ENCODE data around the gene ADAMTSL4.
A peak's percentile ranks its signal among the peaks of the same experiment; 100 is the strongest.
"Not testable (repeated sequence)": the region's sequence is repeated elsewhere in the genome, so short reads cannot be mapped to it uniquely, and the experiment has no call there.

ADAMTSL4 gene

DNA sequence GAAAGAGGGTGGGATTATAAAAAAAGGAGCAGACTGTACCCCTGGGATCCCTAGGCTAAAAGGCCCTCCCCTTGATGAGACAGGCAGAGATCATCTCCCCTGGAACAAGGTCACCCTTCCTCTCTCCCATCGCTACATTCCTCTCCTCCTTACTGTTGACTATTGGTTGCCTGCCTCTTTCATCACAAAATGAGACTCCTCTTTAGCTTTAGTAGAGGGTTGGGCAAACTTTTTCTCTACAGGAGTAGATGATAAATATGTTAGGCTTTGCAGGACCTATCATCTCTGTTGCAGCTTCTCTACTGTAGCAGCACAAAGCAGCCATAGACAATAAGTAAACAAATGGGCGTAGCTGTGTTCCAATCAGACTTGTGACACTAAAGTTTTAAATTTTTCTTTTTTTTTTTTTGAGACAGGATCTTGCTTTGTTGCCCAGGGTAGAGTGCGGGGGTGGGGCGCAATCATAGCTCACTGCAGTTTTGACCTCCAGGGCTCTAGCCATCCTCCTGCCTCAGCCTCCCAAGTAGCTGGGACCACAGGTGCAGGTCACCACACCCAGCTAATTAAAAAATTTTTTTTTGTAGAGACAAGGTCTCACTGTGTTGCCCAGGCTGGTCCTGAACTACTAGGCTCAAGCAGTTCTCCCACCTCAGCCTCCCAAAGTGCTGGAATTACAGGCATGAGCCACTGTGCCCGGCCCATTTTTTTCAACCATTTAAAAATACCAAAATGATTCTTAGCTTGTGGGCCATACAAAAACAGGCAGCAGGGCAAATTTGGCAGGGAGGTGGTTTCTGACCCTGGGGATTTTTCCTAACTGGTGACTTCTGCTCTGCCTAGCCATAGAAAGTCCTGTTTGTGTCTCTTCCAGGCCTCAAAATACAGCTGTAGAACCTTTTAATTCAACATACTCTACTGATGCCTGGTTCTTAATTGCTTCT is 15.1 kb downstream of the ADAMTSL4 start:
- DNase-seq (ENCODE audit: extremely low spot score) = no peak
- POLR2A ChIA-PET = interaction anchor here (0.6 to 12.7 kb wide), 9 partner anchors 11 to 610 kb away, joined by 3 to 305 read pairs (median 3); partner anchors contain the start of genes ENSA, GOLPH3L and MCL1
- CTCF ChIA-PET = interaction anchor here (0.7 to 9.4 kb wide), 8 partner anchors 8 to 309 kb away, joined by 3 to 151 read pairs (median 92); partner anchors contain the start of genes ADAMTSL4, ENSA and MCL1
- TF ChIP-seq, protein P1, sequence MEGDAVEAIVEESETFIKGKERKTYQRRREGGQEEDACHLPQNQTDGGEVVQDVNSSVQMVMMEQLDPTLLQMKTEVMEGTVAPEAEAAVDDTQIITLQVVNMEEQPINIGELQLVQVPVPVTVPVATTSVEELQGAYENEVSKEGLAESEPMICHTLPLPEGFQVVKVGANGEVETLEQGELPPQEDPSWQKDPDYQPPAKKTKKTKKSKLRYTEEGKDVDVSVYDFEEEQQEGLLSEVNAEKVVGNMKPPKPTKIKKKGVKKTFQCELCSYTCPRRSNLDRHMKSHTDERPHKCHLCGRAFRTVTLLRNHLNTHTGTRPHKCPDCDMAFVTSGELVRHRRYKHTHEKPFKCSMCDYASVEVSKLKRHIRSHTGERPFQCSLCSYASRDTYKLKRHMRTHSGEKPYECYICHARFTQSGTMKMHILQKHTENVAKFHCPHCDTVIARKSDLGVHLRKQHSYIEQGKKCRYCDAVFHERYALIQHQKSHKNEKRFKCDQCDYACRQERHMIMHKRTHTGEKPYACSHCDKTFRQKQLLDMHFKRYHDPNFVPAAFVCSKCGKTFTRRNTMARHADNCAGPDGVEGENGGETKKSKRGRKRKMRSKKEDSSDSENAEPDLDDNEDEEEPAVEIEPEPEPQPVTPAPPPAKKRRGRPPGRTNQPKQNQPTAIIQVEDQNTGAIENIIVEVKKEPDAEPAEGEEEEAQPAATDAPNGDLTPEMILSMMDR (IDR thresholded peaks at IDR 0.05; ENCODE audit: control extremely low read depth, extremely low read depth, low read depth, missing control alignments) = no peak

- DNase-seq (ENCODE audit: extremely low spot score) = not testable (repeated sequence)
- ChIA-PET CTCF (interaction anchor here (1.8 to 9.4 kb wide), 5 partner anchors 7 to 310 kb away, joined by 5 to 151 read pairs (median 119); partner anchors contain the start of gene MCL1), POLR2A (interaction anchor here (0.7 to 12.7 kb wide), 4 partner anchors 10 to 181 kb away, joined by 5 to 305 read pairs (median 10); partner anchors contain the start of genes ENSA and MCL1)
Measured at GRCh38 chr1:150565240-150565991, 16.2 kb downstream of the ADAMTSL4 start.

GRCh38 chr1:150566589-150567340 is 17.6 kb downstream of the ADAMTSL4 start:
- TF ChIP-seq, protein P1 (IDR thresholded peaks at IDR 0.05; ENCODE audit: control extremely low read depth, extremely low read depth, low read depth, missing control alignments) = no peak
- DNase-seq (ENCODE audit: extremely low spot score) = no peak
- ChIA-PET POLR2A (interaction anchor here (12.7 kb wide), 1 partner anchor 8 kb away, joined by 305 read pairs; the partner anchor contains the start of gene MCL1), CTCF (interaction anchor here (1.9 to 10.8 kb wide), 4 partner anchors 6 to 54 kb away, joined by 5 to 149 read pairs (median 13); partner anchors contain the start of gene MCL1)

DNA sequence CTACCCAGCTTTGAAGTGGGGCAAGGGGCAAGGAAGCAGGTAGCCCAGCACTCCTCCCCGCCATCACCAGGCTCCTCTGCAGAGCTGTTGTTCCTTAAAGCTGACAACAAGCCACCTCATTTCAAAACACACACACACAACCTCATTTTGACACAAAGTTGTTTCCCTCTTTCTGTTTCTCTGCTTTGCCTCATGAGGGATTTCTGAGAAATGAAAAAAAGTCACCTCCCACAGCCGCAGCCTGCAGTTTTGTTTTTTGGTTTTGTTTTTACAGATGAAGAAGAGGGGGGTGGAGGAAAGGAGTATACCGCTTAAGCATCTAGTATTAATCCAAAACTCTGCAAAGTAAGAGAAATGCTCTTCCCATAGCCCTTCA is 18.1 kb downstream of the ADAMTSL4 start:
- TF ChIP-seq, protein P1 (IDR thresholded peaks at IDR 0.05; ENCODE audit: control extremely low read depth, extremely low read depth, low read depth, missing control alignments) = no peak
- ChIA-PET POLR2A (interaction anchor here (1.7 to 12.7 kb wide), 2 partner anchors 8 to 62 kb away, joined by 7 to 305 read pairs; partner anchors contain the start of genes ENSA and MCL1), CTCF (interaction anchor here (1.6 to 10.8 kb wide), 5 partner anchors 7 to 246 kb away, joined by 5 to 149 read pairs (median 9); partner anchors contain the start of gene MCL1)
- DNase-seq (ENCODE audit: extremely low spot score) = peak; percentile 61

GRCh38 chr1:150567717-150568593 is 18.7 kb downstream of the ADAMTSL4 start:
- ChIA-PET POLR2A (interaction anchor here (1.7 to 12.7 kb wide), 2 partner anchors 7 to 62 kb away, joined by 7 to 305 read pairs; partner anchors contain the start of genes ENSA and MCL1), CTCF (interaction anchor here (1.1 to 10.8 kb wide), 9 partner anchors 8 to 311 kb away, joined by 3 to 149 read pairs (median 5); partner anchors contain the start of gene MCL1)
- TF ChIP-seq, protein P1 (IDR thresholded peaks at IDR 0.05; ENCODE audit: control extremely low read depth, extremely low read depth, low read depth, missing control alignments) = no peak
- peak; percentile 18 for DNase-seq (ENCODE audit: extremely low spot score)

Measured in GM10248 (cell line).